Stimulated activated CD8-positive, alpha-beta memory T cell treated with anti-CD3 and anti-CD28 coated beads, Interleukin-7, amount 100 ng/mL, for 1 hour (primary cell): ENCODE data around the gene PCBP3.

Experiments used
- DNase-seq, 2 donors: peaks; one replicate each; pipeline ENCODE4 v3.0.0-alpha.2; 2020; ENCODE audit warnings: low read depth in 2 of 2

PCBP3 gene

GRCh38 chr21:45981151-45982091 is 337.9 kb downstream of the PCBP3 start, which contains the start of gene COL6A1:
Gene COL6A1, plus strand, starts transcription at chr21:45981770. Its CDS starts 81 bp downstream, at chr21:45981851.
- DNase-seq: peak in 1 of 2 donors; percentile 25

GRCh38 chr21:45982092-45982757 is 338.7 kb downstream of the PCBP3 start:
- DNase-seq: no peak

DNA sequence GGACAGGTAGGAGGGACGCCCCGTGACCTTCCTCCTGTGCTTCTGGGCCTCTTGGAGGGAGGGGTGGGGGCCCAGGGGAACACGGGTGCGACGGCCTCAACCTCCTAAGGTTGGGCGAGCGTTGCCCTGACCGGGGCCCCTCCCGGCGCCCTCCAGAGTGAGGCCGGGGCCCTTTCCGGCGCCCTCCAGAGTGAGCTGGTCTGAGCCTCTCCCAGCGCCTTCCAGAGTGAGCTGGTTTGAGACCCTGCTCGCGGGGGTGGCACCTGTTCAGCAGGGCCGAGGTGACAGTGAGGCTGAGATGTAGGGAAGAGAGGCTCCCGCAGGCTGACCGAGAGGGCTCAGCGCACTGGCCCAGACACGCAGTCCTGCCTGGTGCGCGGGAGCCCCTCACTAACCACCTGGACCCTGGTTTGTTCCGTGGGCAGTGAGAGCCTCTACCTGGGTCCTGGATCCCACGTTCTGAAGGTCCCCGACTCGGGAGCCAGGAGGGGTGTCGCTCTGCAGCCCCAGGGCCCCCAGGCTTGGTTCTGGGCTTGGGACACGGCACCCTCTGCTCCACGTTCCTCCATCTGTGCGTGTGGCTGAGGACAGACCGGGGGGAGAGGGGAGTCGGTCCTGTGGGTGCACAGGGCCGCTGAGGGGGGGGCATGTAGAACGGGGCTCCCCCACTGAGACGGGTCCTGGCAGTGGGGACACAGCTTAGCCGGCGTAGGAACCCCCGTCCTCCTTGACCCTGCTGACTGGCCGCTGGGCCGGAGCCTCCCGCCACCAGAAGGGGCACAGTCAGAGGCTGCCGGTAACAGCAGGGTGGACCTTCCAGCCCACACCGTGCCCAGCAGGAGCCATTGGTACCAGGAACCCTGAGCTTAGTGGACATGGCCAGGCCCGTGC is 339.5 kb downstream of the PCBP3 start:
- DNase-seq: no peak

GRCh38 chr21:45983649-45983965 is 340.1 kb downstream of the PCBP3 start:
- no peak for DNase-seq

DNA sequence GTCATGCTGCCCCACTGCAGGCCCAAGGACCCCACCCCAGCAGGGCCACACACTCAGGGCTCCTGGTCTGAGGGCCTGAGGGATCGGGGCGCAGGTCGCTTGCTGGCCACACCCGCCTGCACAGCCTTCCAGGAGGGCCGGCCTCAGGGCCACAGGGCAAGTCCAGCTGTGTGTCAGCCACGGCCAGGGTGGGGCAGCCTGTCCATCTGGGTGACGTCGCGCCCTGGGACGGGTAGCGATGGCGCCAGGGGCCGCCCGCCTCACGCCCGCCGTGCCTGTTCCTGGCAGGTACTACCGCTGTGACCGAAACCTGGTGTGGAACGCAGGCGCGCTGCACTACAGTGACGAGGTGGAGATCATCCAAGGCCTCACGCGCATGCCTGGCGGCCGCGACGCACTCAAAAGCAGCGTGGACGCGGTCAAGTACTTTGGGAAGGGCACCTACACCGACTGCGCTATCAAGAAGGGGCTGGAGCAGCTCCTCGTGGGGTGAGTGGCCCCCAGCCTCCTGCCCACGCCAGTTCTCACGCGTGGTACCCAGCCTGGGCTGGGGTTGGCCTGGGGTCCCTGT is 340.5 kb downstream of the PCBP3 start:
- DNase-seq: no peak

GRCh38 chr21:45984584-45985095 is 341.1 kb downstream of the PCBP3 start:
- DNase-seq: no peak

- no peak for DNase-seq
Measured at GRCh38 chr21:45985471-45986315, 342.2 kb downstream of the PCBP3 start.

DNA sequence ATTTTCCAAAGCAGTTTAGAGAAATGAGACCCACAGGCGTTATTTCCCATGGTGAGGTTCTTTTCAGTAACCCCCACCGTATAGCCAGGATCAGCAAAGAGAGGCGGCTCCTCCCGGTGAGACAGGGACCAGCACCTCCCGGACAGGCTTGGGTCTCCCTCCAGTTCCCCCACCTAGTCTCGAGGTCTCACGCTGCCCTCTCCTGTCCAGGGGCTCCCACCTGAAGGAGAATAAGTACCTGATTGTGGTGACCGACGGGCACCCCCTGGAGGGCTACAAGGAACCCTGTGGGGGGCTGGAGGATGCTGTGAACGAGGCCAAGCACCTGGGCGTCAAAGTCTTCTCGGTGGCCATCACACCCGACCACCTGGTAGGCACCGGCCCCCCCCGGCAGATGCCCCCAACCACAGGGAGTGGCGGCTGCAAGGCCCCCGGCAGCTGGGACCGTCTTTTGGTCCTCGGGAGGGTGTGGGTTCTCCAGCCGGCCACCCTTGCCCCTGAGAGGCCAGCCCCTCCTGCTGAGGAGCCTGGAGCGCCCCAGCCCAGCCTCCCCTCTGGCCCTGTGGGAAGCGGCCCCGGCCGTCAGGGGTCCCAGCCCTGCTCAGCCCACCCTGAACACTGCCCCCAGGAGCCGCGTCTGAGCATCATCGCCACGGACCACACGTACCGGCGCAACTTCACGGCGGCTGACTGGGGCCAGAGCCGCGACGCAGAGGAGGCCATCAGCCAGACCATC is 343.0 kb downstream of the PCBP3 start:
- DNase-seq: no peak

- DNase-seq: no peak
Measured at GRCh38 chr21:45987121-45987711, 343.7 kb downstream of the PCBP3 start.

DNA sequence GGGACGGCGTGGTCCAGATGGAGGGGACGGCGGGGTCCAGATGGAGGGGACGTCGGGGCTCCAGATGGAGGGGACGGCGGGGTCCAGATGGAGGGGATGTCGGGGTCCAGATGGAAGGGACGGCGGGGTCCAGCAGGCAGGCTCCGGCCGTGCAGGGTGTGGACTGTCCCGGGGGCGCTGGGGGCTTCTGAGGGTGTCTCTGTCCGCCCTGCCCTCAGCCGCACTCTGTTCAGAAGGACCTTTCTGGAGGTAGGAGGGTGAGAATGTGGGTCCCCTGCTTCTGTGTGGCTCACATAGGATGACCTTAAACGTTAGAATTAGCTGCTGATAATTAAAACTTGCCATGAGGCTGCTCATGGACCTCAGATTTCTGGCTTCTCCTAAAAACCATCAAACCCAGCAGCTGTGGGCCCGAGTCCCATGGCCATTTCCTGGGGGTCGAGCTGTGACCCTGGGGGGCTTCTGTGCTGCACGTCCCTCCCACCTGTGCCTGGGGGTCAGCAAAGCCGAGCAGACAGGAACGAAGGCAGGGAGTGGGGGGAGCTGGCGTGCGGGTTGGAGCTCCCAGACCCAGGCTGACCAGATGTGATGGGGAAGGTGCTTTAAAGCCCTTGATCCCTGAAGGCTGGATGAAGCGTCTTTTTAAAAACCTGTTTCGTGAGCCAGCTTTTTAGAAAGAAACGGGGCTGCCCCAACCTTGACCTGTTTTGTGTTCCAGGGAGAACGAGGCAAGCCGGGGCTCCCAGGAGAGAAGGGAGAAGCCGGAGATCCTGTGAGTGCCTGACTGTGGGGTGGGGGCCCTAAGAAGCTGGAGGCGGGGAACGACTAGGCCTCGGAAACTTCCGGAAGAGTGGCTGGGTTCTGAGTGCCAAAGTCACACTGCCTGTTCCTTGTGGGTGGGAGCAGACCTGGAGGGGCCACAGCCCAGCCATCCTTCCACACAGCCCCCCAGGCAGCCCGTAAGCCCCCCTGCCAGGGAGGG is 345.1 kb downstream of the PCBP3 start:
- DNase-seq: no peak

- DNase-seq: no peak
Measured at GRCh38 chr21:45989355-45990048, 346.0 kb downstream of the PCBP3 start.

DNA sequence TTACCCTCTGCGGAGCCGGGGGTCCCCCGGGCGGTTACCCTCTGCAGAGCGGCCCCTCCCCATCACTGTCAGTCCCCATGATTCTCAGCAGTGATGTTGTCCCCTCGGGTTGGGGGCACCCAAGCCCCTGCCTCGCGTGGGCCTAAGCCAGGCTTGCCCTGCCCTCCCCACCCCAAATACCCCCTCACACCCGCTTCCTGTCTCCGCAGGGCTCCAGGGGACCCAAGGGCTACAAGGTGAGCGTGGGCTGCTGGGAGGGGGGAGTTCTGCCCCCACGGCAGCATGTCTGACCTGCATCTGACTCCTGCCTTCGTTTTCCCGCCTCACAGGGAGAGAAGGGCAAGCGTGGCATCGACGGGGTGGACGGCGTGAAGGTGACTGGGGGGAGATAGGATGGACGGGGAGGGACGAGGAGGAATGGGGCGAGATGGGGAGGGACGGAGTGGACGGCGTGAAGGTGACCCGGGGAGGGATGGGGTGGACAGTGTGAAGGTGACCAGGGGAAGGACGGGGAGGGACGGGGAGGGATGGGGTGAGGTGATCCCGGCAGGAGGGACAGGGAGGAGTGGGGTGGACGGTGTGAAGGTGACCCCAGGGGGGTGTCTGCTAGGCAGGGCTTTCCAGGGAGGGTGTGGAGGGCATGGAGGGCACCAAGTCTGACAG is 346.7 kb downstream of the PCBP3 start:
- no peak for DNase-seq

GRCh38 chr21:45990741-45991605 is 347.4 kb downstream of the PCBP3 start:
- no peak for DNase-seq

- no peak for DNase-seq
Measured at GRCh38 chr21:45991606-45992300, 348.2 kb downstream of the PCBP3 start.
